GM12873 (cell line): ENCODE results near the gene COL4A2.

Source experiments
- CTCF ChIP-seq: IDR thresholded peaks from 2 replicates; pipeline ENCODE4 v1.5.1; 2012; ENCODE audit warnings: low read depth, mild to moderate bottlenecking, moderate library complexity, low read length, control low read depth; ENCODE audit not compliant: insufficient read depth; ENCODE audit errors: missing control alignments

COL4A2 gene

GRCh38 chr13:110262508-110263291, 44.4 kb upstream of the COL4A2 start:
- TF ChIP-seq CTCF, result no peak

GRCh38 chr13:110263404-110263803, 43.7 kb upstream of the COL4A2 start:
- no peak for TF ChIP-seq CTCF

- TF ChIP-seq CTCF, result no peak
Observed at GRCh38 chr13:110263888-110264287, 43.2 kb upstream of the COL4A2 start.

- no peak for TF ChIP-seq CTCF
Observed at GRCh38 chr13:110264685-110265275, 42.3 kb upstream of the COL4A2 start.

GRCh38 chr13:110265341-110265681, 41.8 kb upstream of the COL4A2 start:
- TF ChIP-seq CTCF, result no peak

GRCh38 chr13:110265682-110266430, 41.2 kb upstream of the COL4A2 start:
- TF ChIP-seq CTCF, result no peak

- TF ChIP-seq CTCF, result no peak
Observed at GRCh38 chr13:110266431-110266809, 40.7 kb upstream of the COL4A2 start.
